ENCODE measurements around the gene RNF224.

RNF224 gene

GRCh38 chr9:137227054-137227852, at the start of gene RNF224:
RNF224 (plus strand) TSS chr9:137227502; CDS start chr9:137228336, 834 bp downstream.
- TF ChIP-seq ZNF274 (IDR thresholded peaks at IDR 0.05; ENCODE audit: low read depth, low read length), result no peak
- no peak within 1 kb of the TSS for H3K4me3 ChIP-seq (ENCODE audit: low read length)

DNA sequence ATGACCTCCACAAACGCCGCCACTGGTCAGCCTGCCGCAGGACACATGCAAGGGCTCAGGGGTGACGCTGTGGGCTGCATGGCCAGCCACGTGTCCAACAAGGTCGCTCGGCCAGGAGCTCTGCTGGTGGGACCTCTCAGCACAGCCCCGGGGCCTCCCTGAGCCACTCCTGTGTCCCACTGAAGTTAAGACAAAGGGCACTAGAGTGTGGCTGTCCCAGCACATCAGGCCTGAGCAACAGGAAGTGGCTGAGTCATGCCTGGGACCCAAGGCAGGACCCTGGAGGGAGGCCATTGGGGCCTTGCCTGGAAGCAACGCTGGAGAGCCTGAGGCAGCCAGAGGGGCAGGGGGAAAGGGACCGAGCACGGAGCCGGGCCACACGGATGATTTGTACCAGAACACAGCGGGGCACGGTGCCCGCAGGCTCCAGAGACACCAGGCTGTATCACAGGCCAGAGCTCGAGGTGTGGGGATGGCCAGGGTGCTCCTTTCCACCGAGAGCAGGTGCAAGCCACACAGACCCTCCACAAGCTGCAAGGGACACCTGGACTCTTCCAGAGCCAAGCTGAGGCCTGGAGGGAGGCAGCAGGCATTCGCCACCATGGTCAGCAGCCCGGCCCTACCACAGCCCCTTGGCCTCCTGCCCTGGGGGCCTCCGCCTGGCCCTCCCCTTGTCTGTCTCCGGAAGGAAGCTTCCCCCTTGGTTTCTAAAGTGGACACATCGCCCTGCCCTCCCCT, 48.9 kb upstream of the RNF224 start:
- no peak for TF ChIP-seq ZNF274 (IDR thresholded peaks at IDR 0.05; ENCODE audit: low read depth, low read length)
- no peak overlapping the region for H3K4me3 ChIP-seq (ENCODE audit: low read length)

DNA sequence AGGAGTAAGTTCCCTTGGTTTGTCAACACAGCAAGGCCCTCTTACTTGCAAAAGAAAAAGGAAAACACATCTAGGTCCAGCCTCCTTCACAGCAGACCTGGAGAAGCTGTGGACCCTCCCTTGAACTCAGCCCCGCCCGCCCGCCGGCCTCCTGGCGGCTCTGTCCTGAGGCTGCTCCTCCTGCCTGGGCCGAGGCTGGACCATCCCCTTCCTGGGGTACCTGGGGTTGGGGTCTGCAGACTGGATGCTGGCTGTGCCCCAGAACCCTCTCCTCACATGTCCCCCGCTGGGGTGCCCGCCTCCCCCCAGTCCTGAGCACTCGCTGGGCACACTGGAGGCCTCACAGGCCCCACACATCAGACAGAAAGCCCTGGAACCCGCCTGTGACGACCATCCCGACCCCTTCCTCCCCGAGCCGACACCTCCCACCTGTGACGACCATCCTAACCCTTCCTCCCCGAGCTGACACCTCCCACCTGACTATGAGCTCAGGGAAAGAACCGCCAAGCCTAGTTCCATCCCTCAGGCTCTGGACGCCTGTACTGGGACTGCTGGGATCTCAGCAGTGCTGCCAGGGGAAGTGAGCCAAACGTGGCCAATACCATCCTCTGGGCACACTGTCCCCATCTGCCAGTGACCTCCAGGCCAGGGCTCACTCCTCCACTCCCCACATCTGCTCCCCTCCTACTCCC, 48.2 kb upstream of the RNF224 start:
- no peak for TF ChIP-seq ZNF274 (IDR thresholded peaks at IDR 0.05; ENCODE audit: low read depth, low read length)
- no peak overlapping the region for H3K4me3 ChIP-seq (ENCODE audit: low read length)

DNA sequence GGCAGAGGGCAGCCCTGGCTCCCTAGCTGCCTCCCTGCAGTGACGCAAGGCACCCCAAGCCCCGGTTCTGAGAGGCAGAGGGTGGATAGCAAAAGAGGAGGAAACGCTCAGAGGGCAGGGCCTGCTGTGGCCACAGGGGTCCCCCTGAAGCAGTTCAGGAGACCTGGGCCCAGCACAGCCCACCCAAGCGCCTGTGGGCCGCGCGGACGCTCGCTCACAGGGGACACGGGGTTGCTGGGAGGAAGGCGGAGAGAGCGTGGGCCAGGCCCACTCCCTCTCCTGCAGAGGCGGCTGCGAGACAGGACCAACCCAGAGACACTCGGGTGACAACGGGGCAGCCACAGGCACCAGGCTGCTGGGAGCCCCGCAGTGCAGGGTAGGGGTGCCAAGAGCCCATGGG, 47.5 kb upstream of the RNF224 start:
- H3K4me3 ChIP-seq (ENCODE audit: low read length), result no peak overlapping the region
- TF ChIP-seq ZNF274 (IDR thresholded peaks at IDR 0.05; ENCODE audit: low read depth, low read length), result no peak

- no peak for TF ChIP-seq ZNF274 (IDR thresholded peaks at IDR 0.05; ENCODE audit: low read depth, low read length)
- no peak overlapping the region for H3K4me3 ChIP-seq (ENCODE audit: low read length)
These were observed 46.8 kb upstream of the RNF224 start for GRCh38 chr9:137180491-137180890.

DNA sequence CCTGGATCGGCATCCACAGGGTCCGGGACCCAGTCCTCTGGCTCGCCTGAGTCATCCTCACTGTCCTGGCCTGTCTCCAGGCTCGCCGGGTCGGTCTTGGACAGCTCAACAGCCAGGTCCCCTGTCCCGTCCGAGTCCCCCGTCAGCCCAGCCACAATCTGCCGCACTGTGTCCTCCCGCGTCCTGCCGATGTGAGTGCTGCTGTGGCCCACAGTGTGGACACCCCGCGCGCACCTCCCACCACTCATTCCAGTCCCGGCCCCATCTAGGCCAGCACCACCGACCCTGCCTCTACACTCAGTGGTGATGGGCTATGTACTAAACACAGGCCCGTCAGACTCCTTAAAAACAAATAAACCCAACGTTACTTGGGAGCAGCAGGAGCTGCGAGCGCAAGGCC, 45.6 kb upstream of the RNF224 start:
- H3K4me3 ChIP-seq (ENCODE audit: low read length), result no peak overlapping the region
- no peak for TF ChIP-seq ZNF274 (IDR thresholded peaks at IDR 0.05; ENCODE audit: low read depth, low read length)

GRCh38 chr9:137182836-137183235, 44.5 kb upstream of the RNF224 start:
- no peak overlapping the region for H3K4me3 ChIP-seq (ENCODE audit: low read length)
- TF ChIP-seq ZNF274 (IDR thresholded peaks at IDR 0.05; ENCODE audit: low read depth, low read length), result no peak

DNA sequence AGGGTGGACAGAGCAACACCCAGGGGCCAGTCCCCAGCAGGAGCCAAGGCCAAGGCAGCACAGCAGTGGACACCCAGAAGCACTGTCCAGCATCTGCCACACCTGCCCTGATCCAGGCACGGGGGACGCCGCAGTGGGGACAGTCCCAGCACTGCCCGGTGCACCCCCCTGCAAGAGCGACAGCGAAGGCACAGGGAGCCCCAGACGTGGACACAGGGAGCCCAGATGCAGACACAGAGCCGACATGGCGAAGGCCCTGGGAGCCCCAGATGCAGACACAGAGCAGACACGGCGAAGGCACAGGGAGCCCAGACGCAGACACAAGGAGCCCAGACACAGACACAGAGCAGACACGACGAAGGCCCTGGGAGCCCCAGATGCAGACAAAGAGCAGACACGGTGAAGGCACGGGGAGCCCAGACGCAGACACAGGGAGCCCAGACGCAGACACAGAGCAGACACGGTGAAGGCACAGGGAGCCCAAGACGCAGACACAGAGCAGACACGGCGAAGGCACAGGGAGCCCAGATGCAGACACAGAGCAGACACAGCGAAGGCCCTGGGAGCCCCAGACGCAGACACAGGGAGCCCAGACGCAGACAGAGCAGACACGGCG, 43.2 kb upstream of the RNF224 start:
- TF ChIP-seq ZNF274 (IDR thresholded peaks at IDR 0.05; ENCODE audit: low read depth, low read length), result no peak
- H3K4me3 ChIP-seq (ENCODE audit: low read length), result no peak overlapping the region

- no peak for TF ChIP-seq ZNF274 (IDR thresholded peaks at IDR 0.05; ENCODE audit: low read depth, low read length)
- H3K4me3 ChIP-seq (ENCODE audit: low read length), result no peak overlapping the region
These were observed 42.2 kb upstream of the RNF224 start for GRCh38 chr9:137184881-137185660.

DNA sequence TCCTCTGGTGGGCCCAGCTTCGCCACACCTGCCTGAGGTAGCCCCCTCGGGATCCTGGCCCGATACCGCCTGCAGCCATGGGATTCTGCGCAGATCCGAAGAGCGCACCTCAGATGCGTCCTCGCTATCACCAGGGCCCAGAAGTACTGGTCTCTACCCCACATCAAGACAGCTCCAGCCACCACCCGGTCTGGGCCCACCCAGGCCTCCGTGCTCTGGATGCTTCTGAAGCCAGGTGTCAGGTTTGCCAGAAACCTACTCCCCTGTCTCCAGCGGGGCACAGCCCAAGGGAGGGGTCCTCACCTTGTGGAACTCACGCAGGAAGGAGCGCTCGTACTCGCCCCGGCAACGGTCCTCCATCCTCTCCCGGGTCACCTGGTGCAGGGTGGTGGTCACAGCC, 41.4 kb upstream of the RNF224 start:
- H3K4me3 ChIP-seq (ENCODE audit: low read length), result no peak overlapping the region
- TF ChIP-seq ZNF274 (IDR thresholded peaks at IDR 0.05; ENCODE audit: low read depth, low read length), result no peak

- no peak overlapping the region for H3K4me3 ChIP-seq (ENCODE audit: low read length)
- no peak for TF ChIP-seq ZNF274 (IDR thresholded peaks at IDR 0.05; ENCODE audit: low read depth, low read length)
These were observed 40.9 kb upstream of the RNF224 start for GRCh38 chr9:137186385-137186784.

DNA sequence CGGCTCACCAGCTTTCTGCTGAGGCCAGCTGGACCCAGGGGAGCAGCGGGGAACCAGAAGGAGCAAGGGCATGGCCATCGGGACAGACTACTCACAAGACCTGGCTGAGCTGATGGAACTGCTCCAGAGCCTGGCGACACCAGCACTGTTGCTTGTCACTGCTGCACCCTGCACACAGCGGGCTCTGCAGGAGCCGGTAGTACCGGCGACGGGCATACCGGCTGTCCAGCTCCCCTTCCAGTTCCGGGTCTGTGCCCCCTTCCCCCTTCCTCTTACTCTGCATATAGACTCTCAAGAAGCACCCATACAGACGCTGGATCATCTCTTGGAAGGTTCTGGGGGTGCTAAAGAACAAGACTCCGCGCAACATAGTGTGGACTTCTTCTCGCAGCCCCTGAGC, 39.9 kb upstream of the RNF224 start:
- peak overlapping the region; percentile 80 for H3K4me3 ChIP-seq (ENCODE audit: low read length)
- no peak for TF ChIP-seq ZNF274 (IDR thresholded peaks at IDR 0.05; ENCODE audit: low read depth, low read length)

DNA sequence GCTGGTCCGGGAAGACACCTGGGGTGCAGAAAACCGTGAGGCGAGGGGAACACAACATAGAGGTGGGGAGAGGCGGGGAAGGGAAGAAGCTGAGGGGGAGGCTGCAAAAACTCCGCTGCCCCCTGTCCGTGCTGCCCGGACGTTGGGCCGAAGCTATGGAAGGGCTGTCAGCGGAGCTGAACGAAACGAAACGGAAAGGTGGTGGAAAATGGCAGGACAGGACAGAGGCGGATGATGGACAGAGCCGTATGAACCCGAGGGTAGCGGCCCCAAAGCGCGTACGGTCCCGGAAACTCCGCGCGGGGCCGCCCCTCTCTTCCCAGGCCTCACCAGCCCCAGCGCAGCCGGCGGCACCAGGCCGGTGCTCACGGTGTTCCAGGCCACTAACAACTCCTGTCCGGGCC, 39.2 kb upstream of the RNF224 start:
- H3K4me3 ChIP-seq (ENCODE audit: low read length), result peak overlapping the region; percentile 80
- TF ChIP-seq ZNF274 (IDR thresholded peaks at IDR 0.05; ENCODE audit: low read depth, low read length), result no peak
